ENCODE results near the gene CFTR. TPM values are rescaled to one million over a fixed set of nuclear protein-coding genes. Genes with fewer than 3 reads are reported as not detected.

Gene CFTR
- total RNA-seq, 4 donors from 2014 or later = 0.44 TPM; not detected in 3

DNA sequence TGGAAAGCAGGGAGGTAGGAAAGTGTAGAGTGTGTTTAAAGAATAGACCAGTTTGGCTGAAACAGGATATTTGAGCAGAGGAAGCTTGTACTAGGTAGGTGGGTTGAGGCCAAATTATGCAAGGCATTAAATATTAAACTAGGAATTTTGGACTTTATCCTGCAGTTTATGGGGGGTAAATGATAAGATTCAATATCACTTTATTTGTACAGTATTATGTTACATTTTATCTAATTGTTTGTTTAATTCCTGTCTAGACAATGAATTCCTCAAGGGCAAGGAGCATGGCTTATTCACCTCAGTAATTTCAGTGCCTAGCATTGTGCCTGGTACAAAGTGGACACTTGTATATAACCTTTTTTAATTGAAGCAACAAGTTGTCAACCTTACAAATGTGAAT is 125.9 kb downstream of the CFTR start:
- H3K9me3 ChIP-seq = no peaks in the 10 kb centered on the region
- no peak overlapping the region for H3K27ac ChIP-seq
- ATAC-seq (no peak), DNase-seq (no peak)
- H3K36me3 ChIP-seq = no peaks in the 10 kb centered on the region
- intact Hi-C loops (cut with DNase I; ENCODE audit: low total_unique reads) = no loop called here
- H3K4me1 ChIP-seq = no peaks in the 10 kb centered on the region
- TF ChIP-seq, protein P1, sequence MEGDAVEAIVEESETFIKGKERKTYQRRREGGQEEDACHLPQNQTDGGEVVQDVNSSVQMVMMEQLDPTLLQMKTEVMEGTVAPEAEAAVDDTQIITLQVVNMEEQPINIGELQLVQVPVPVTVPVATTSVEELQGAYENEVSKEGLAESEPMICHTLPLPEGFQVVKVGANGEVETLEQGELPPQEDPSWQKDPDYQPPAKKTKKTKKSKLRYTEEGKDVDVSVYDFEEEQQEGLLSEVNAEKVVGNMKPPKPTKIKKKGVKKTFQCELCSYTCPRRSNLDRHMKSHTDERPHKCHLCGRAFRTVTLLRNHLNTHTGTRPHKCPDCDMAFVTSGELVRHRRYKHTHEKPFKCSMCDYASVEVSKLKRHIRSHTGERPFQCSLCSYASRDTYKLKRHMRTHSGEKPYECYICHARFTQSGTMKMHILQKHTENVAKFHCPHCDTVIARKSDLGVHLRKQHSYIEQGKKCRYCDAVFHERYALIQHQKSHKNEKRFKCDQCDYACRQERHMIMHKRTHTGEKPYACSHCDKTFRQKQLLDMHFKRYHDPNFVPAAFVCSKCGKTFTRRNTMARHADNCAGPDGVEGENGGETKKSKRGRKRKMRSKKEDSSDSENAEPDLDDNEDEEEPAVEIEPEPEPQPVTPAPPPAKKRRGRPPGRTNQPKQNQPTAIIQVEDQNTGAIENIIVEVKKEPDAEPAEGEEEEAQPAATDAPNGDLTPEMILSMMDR (IDR thresholded peaks at IDR 0.05 in 4 of 5, conservative IDR thresholded peaks at IDR 0.05 in 1 of 5) = no peak
- TF ChIP-seq POLR2A (IDR thresholded peaks at IDR 0.05) = no peak
- no peak overlapping the region for H3K4me3 ChIP-seq
- in situ Hi-C loops (cut with MboI; ENCODE audit: low sequenced_read_pairs in 4 of 4) = no loop called here
- H3K27me3 ChIP-seq = no peaks in the 10 kb centered on the region

- Histone ChIP-seq H3K9me3 (no peaks in the 10 kb centered on the region), H3K27me3 (no peaks in the 10 kb centered on the region), H3K27ac (no peak overlapping the region), H3K36me3 (no peaks in the 10 kb centered on the region), H3K4me3 (no peak overlapping the region), H3K4me1 (no peaks in the 10 kb centered on the region)
- no peak for TF ChIP-seq POLR2A (IDR thresholded peaks at IDR 0.05)
- TF ChIP-seq, protein P1 (IDR thresholded peaks at IDR 0.05 in 4 of 5, conservative IDR thresholded peaks at IDR 0.05 in 1 of 5) = no peak
- DNase-seq (no peak), ATAC-seq (no peak)
- in situ Hi-C loops (cut with MboI; ENCODE audit: low sequenced_read_pairs in 4 of 4) (no loop called here), intact Hi-C loops (cut with DNase I; ENCODE audit: low total_unique reads) (no loop called here)
Observed at GRCh38 chr7:117606132-117606531, 126.3 kb downstream of the CFTR start.

GRCh38 chr7:117610396-117610795 is 130.6 kb downstream of the CFTR start:
- H3K27me3 ChIP-seq = no peaks in the 10 kb centered on the region
- no peak overlapping the region for H3K27ac ChIP-seq
- H3K9me3 ChIP-seq = no peaks in the 10 kb centered on the region
- no peaks in the 10 kb centered on the region for H3K36me3 ChIP-seq
- no peak for TF ChIP-seq POLR2A (IDR thresholded peaks at IDR 0.05)
- TF ChIP-seq, protein P1 (IDR thresholded peaks at IDR 0.05 in 4 of 5, conservative IDR thresholded peaks at IDR 0.05 in 1 of 5) = no peak
- no peak overlapping the region for H3K4me3 ChIP-seq
- in situ Hi-C loops (cut with MboI; ENCODE audit: low sequenced_read_pairs in 4 of 4) = no loop called here
- intact Hi-C loops (cut with DNase I; ENCODE audit: low total_unique reads) = no loop called here
- ATAC-seq (no peak), DNase-seq (no peak)
- H3K4me1 ChIP-seq = no peaks in the 10 kb centered on the region

DNA sequence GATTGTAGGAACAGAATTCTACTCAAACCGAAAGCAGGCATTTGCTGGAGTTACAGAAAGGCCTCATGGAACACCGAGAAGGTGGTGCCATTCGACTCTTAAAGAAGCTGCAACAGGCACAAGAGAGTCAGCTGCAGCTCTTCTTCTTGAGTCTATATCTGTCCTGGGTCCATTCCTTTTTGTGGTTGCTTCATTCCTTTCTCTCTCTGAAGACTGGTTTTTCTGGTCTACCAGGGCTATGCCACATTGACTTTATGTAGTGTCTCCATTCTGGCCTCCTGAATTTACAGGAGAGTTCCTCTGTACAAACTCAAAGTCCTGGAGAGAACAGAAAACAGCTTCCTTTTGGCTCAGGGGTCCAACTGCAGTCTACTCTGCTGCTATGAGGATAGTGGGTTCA is 132.8 kb downstream of the CFTR start:
- no peak for DNase-seq
- no peak for ATAC-seq
- H3K9me3 ChIP-seq = no peaks in the 10 kb centered on the region
- intact Hi-C loops (cut with DNase I; ENCODE audit: low total_unique reads) = no loop called here
- TF ChIP-seq, protein P1 (IDR thresholded peaks at IDR 0.05 in 4 of 5, conservative IDR thresholded peaks at IDR 0.05 in 1 of 5) = no peak
- no peak for TF ChIP-seq POLR2A (IDR thresholded peaks at IDR 0.05)
- in situ Hi-C loops (cut with MboI; ENCODE audit: low sequenced_read_pairs in 4 of 4) = no loop called here
- no peaks in the 10 kb centered on the region for H3K36me3 ChIP-seq
- H3K4me1 ChIP-seq = no peaks in the 10 kb centered on the region
- no peak overlapping the region for H3K27ac ChIP-seq
- no peak overlapping the region for H3K4me3 ChIP-seq
- no peaks in the 10 kb centered on the region for H3K27me3 ChIP-seq

DNA sequence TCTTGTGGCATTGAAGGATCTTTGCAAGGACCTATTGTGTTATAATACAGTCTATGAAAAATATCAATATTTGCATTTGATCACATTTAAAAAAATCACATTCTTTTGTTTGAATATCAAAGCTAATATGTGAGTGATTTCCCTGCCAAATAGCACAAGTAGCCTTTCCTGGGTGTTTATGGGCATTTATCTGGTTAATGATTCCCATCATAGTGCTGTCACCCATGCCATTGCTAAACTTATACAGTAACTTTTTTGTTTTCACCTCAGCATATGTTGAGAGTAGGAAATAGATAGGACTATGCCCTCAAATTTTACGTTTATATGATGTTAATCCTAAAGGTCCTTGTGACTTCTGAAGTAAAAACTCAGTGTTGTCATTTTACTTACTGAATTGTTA is 136.9 kb downstream of the CFTR start:
- H3K36me3 ChIP-seq = no peaks in the 10 kb centered on the region
- H3K27ac ChIP-seq = no peak overlapping the region
- TF ChIP-seq POLR2A (IDR thresholded peaks at IDR 0.05) = no peak
- TF ChIP-seq, protein P1 (IDR thresholded peaks at IDR 0.05 in 4 of 5, conservative IDR thresholded peaks at IDR 0.05 in 1 of 5) = no peak
- no peaks in the 10 kb centered on the region for H3K9me3 ChIP-seq
- no peak overlapping the region for H3K4me3 ChIP-seq
- intact Hi-C loops (cut with DNase I; ENCODE audit: low total_unique reads) (no loop called here), in situ Hi-C loops (cut with MboI; ENCODE audit: low sequenced_read_pairs in 4 of 4) (no loop called here)
- no peaks in the 10 kb centered on the region for H3K27me3 ChIP-seq
- DNase-seq = no peak
- no peaks in the 10 kb centered on the region for H3K4me1 ChIP-seq
- ATAC-seq = no peak

Measured in gastrocnemius medialis (tissue), 4 donors.